GM04504 (cell line): ENCODE data around the gene RAMAC.
"Not testable (repeated sequence)": the region's sequence is repeated elsewhere in the genome, so short reads cannot be mapped to it uniquely, and the experiment has no call there.

Experiments used
- DNase-seq: peaks from one replicate; pipeline ENCODE4 v3.0.0-alpha.2; 2012; ENCODE audit warnings: low read depth

The RAMAC gene

GRCh38 chr15:83014205-83014653, 28.2 kb downstream of the RAMAC start:
- DNase-seq = no peak

- no peak for DNase-seq
Measured at GRCh38 chr15:83015361-83015760, 29.4 kb downstream of the RAMAC start.

GRCh38 chr15:83016906-83017305, 30.9 kb downstream of the RAMAC start:
- no peak for DNase-seq

GRCh38 chr15:83018436-83018835, 32.4 kb downstream of the RAMAC start:
- no peak for DNase-seq

GRCh38 chr15:83030021-83030420, 44.0 kb downstream of the RAMAC start:
- no peak for DNase-seq

GRCh38 chr15:83031234-83031633, 45.2 kb downstream of the RAMAC start:
- DNase-seq = not testable (repeated sequence)

GRCh38 chr15:83036253-83036652, 50.2 kb downstream of the RAMAC start:
- DNase-seq = no peak

GRCh38 chr15:83039206-83039605, 53.2 kb downstream of the RAMAC start:
- no peak for DNase-seq
